Uterus (tissue), 4 donors: ENCODE measurements around the gene SCD. TPM values are rescaled to one million over a fixed set of nuclear protein-coding genes. Genes with fewer than 3 reads are reported as not detected.

ENCODE experiments used
- DNase-seq, 2 donors: peaks; one replicate each; pipeline ENCODE4 v3.0.0-alpha.2; 2019 to 2020
- H3K27ac ChIP-seq, 2 donors: fragments of 200-600 bp; sonication (generic); 1 replicate in 1 of 2; 2 replicates in 1 of 2; pipeline ENCODE4 v1.5.1; 2016 to 2018
- H3K27me3 ChIP-seq, 2 donors: fragments of 200-600 bp; sonication (generic); one replicate each; pipeline ENCODE4 v1.5.1; 2018 to 2019; ENCODE audit warnings: control low read depth in 1 of 2
- H3K36me3 ChIP-seq, 2 donors: fragments of 200-600 bp; sonication (generic); one replicate each; pipeline ENCODE4 v1.5.1; 2019; ENCODE audit warnings: control low read depth in 1 of 2
- H3K4me1 ChIP-seq, 2 donors: fragments of 200-600 bp; sonication (generic); one replicate each; pipeline ENCODE4 v1.5.1; 2018 to 2019; ENCODE audit warnings: control low read depth in 1 of 2
- H3K4me3 ChIP-seq, 2 donors: fragments of 200-600 bp; sonication (generic); 1 replicate in 1 of 2; 2 replicates in 1 of 2; pipeline ENCODE4 v1.5.1; 2018 to 2019; ENCODE audit warnings: mild to moderate bottlenecking in 1 of 2
- H3K9me3 ChIP-seq, 2 donors: fragments of 200-600 bp; sonication (generic); one replicate each; pipeline ENCODE4 v1.5.1; 2019; ENCODE audit warnings: control low read depth in 1 of 2
- CTCF ChIP-seq, 4 experiments: fragments of 200-600 bp in 2 of 4; fragments of 450-650 bp in 2 of 4; sonication (generic) in 2 of 4; IDR thresholded peaks; one replicate each; pipeline ENCODE4 v1.5.1; 2016 to 2019; ENCODE audit warnings: antibody characterized with exemption in 4 of 4, mild to moderate bottlenecking in 2 of 4, moderate library complexity in 1 of 4
- POLR2A ChIP-seq, 2 donors: fragments of 450-650 bp; IDR thresholded peaks; one replicate each; pipeline ENCODE4 v1.6.1; 2016; ENCODE audit warnings: antibody characterized with exemption in 2 of 2, mild to moderate bottlenecking in 1 of 2, moderate library complexity in 1 of 2
- intact Hi-C: fragments of 100-400 bp; cut with DNase I; formaldehyde crosslinking; loops from one replicate; pipeline ENCODE4 v1.15.1; 2023; ENCODE audit warnings: low total_unique reads
- total RNA-seq, 4 donors: library from RNA; depleted of rRNA in 3 of 4; stranded (reverse); fragments of >200 nt in 3 of 4; gene quantifications; one replicate each; pipeline versions ENCODE4 v1.1.0 to v1.2.4, GENCODE V29; 2014 to 2023
- donor health status: DM: yes; HTN: yes; CAD: no.

SCD gene
- total RNA-seq, 4 donors from 2014 or later = 0.59 to 29.8 (median 6.0) TPM

- intact Hi-C loops = no loop called here
- Histone ChIP-seq H3K27me3 (no peaks in the 10 kb centered on the region), H3K27ac (peak overlapping the region in 1 of 2 donors; percentile 69), H3K9me3 (no peaks in the 10 kb centered on the region), H3K4me1 (no peaks in the 10 kb centered on the region), H3K36me3 (no peaks in the 10 kb centered on the region), H3K4me3 (peak overlapping the region; percentile 51 to 74)
- no peak for DNase-seq
- TF ChIP-seq POLR2A (IDR thresholded peaks at IDR 0.05) (no peak), CTCF (IDR thresholded peaks at IDR 0.05) (no peak)
These were observed 1.3 kb upstream of the SCD start for GRCh38 chr10:100345570-100346330.

- peak overlapping the region; percentile 51 to 74 for H3K4me3 ChIP-seq
- no peaks in the 10 kb centered on the region for H3K4me1 ChIP-seq
- intact Hi-C loops = no loop called here
- DNase-seq = peak; percentile 50 to 51
- no peaks in the 10 kb centered on the region for H3K36me3 ChIP-seq
- H3K27ac ChIP-seq = peak overlapping the region; percentile 37 to 69
- H3K9me3 ChIP-seq = no peaks in the 10 kb centered on the region
- H3K27me3 ChIP-seq = no peaks in the 10 kb centered on the region
- TF ChIP-seq POLR2A (IDR thresholded peaks at IDR 0.05) = no peak
- no peak for TF ChIP-seq CTCF (IDR thresholded peaks at IDR 0.05)
These were observed 675 bp upstream of the SCD start for GRCh38 chr10:100346351-100346764.

GRCh38 chr10:100347568-100348195 is 649 bp downstream of the SCD start:
- DNase-seq = no peak
- H3K4me1 ChIP-seq = no peaks in the 10 kb centered on the region
- H3K9me3 ChIP-seq = no peaks in the 10 kb centered on the region
- TF ChIP-seq POLR2A (IDR thresholded peaks at IDR 0.05) (no peak), CTCF (IDR thresholded peaks at IDR 0.05) (no peak)
- intact Hi-C loops = no loop called here
- no peaks in the 10 kb centered on the region for H3K36me3 ChIP-seq
- H3K27ac ChIP-seq = peak overlapping the region; percentile 1 to 69
- no peaks in the 10 kb centered on the region for H3K27me3 ChIP-seq
- H3K4me3 ChIP-seq = peak overlapping the region; percentile 51 to 74

DNA sequence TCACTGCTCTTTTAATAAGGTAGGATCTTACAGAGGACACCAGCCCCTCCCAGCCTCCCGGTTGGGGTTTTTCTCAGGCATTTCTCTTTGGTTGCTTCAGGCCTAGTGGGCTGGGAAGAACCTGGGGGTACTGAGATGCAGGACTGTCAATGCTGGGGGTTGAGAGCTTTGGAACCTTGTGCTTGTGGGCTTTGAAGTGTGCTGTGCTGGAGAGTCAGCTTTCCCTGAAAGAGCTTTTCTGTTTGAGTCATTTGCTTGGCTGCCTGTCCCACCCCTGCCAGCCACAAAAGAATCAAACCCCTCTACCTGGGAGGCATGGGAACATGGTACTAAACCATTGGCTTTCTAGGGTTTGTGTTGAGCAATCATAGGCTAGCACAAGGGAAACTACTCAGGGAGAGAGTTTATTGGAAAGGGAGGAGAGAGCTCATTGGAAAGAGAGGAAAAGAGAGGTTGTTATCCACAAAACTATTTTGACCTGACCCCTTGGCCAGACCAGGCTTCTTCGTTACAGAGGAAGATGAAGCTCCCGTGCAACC is 1.4 kb downstream of the SCD start:
- Histone ChIP-seq H3K9me3 (no peaks in the 10 kb centered on the region), H3K27me3 (no peaks in the 10 kb centered on the region), H3K4me1 (no peaks in the 10 kb centered on the region), H3K36me3 (no peaks in the 10 kb centered on the region), H3K4me3 (no peak overlapping the region), H3K27ac (no peak overlapping the region)
- TF ChIP-seq CTCF (IDR thresholded peaks at IDR 0.05) (no peak), POLR2A (IDR thresholded peaks at IDR 0.05) (no peak)
- DNase-seq = no peak
- intact Hi-C loops = no loop called here

- intact Hi-C loops = no loop called here
- Histone ChIP-seq H3K36me3 (no peaks in the 10 kb centered on the region), H3K4me1 (no peaks in the 10 kb centered on the region), H3K27ac (no peak overlapping the region), H3K9me3 (no peaks in the 10 kb centered on the region), H3K27me3 (no peaks in the 10 kb centered on the region), H3K4me3 (no peak overlapping the region)
- no peak for DNase-seq
- TF ChIP-seq POLR2A (IDR thresholded peaks at IDR 0.05) (no peak), CTCF (IDR thresholded peaks at IDR 0.05) (no peak)
These were observed 2.1 kb downstream of the SCD start for GRCh38 chr10:100349087-100349486.
